ENCODE results near the gene P2RY13.

GRCh38 chr3:151330899-151331298 lies 1.6 kb upstream of the P2RY13 start:
- TF ChIP-seq, protein P1, sequence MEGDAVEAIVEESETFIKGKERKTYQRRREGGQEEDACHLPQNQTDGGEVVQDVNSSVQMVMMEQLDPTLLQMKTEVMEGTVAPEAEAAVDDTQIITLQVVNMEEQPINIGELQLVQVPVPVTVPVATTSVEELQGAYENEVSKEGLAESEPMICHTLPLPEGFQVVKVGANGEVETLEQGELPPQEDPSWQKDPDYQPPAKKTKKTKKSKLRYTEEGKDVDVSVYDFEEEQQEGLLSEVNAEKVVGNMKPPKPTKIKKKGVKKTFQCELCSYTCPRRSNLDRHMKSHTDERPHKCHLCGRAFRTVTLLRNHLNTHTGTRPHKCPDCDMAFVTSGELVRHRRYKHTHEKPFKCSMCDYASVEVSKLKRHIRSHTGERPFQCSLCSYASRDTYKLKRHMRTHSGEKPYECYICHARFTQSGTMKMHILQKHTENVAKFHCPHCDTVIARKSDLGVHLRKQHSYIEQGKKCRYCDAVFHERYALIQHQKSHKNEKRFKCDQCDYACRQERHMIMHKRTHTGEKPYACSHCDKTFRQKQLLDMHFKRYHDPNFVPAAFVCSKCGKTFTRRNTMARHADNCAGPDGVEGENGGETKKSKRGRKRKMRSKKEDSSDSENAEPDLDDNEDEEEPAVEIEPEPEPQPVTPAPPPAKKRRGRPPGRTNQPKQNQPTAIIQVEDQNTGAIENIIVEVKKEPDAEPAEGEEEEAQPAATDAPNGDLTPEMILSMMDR (conservative IDR thresholded peaks at IDR 0.05), result no peak
- no peak for TF ChIP-seq ZFX (IDR thresholded peaks at IDR 0.05)
